Heart left ventricle (tissue), 13 donors: Measurements from ENCODE around the gene FBXL7.

Source experiments
- POLR2A ChIP-seq, 2 donors: fragments of 450-650 bp; IDR thresholded peaks; one replicate each; pipeline ENCODE4 v1.6.1; 2017; ENCODE audit warnings: antibody characterized with exemption in 2 of 2, mild to moderate bottlenecking in 2 of 2, moderate library complexity in 2 of 2
- TF ChIP-seq, protein P1 (sequence below), 12 donors: fragments of 200-600 bp; sonication (generic) in 4 of 12; IDR thresholded peaks; one replicate each; pipeline versions ENCODE4 v1.5.0 to v1.8.0; 2018 to 2022; ENCODE audit warnings: antibody characterized with exemption in 12 of 12, mild to moderate bottlenecking in 5 of 12
- donor health status: ischemic (EF 13 %, LVEDD 7.1; RV severe dilation, severe dysfunction).
- donor health status: DM: no; HTN: yes; CAD: no.
- donor health status: DM: no; HTN: no; CAD: no.
- donor health status: ischemic (EF 25% LVEDD 6.9; RV normal size, moderate dysfunction).
- donor health status: ischemic (EF 25% LVEDD 5.7; RV mildly dilated, moderate dysfunction).
- donor health status: ischemic (EF 35%, LVEDD 5.7; RV mildly dilated, moderate dysfunction).
- donor health status: nonischemic (EF 11% LVEDD 7.7; RV severe dilation, severe dysfunction).
- donor health status: DM: yes; HTN: yes; CAD: no.
- donor health status: PGD.
- donor health status: ischemic (EF 29% LVEDD 5.4; RV normal size, mild dysfunction).
- donor health status: nonischemic (EF 23%, LVEDD 6.1; RV moderate dilation, normal function).

DNA sequence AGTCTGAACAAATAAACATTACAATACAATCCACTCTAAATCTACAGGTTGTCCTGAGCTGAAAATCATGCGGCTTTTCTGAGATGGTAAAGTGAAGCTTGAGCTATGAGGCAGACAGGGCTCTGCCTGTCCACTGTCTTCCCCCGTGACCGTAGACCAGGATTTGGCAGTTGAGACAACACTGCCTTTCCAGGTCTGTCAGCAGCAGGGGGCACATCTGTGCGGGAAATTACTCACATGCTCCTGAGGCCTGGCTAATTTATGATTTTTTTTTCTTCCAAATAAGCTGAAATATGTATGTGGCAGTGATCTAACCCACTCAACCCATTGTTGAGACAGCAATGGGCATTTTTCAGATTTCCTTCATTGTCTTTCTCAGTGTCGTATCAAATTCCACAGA is 307.9 kb downstream of the FBXL7 start:
- TF ChIP-seq POLR2A (IDR thresholded peaks at IDR 0.05), result no peak
- TF ChIP-seq, protein P1, sequence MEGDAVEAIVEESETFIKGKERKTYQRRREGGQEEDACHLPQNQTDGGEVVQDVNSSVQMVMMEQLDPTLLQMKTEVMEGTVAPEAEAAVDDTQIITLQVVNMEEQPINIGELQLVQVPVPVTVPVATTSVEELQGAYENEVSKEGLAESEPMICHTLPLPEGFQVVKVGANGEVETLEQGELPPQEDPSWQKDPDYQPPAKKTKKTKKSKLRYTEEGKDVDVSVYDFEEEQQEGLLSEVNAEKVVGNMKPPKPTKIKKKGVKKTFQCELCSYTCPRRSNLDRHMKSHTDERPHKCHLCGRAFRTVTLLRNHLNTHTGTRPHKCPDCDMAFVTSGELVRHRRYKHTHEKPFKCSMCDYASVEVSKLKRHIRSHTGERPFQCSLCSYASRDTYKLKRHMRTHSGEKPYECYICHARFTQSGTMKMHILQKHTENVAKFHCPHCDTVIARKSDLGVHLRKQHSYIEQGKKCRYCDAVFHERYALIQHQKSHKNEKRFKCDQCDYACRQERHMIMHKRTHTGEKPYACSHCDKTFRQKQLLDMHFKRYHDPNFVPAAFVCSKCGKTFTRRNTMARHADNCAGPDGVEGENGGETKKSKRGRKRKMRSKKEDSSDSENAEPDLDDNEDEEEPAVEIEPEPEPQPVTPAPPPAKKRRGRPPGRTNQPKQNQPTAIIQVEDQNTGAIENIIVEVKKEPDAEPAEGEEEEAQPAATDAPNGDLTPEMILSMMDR (IDR thresholded peaks at IDR 0.05), result peak in 10 of 12 donors; percentile 10 to 56 (median 41)
